GM18861 (cell line): ENCODE data around the gene MLEC.

Experiments
- ATAC-seq: cut with Tn5 transposase; IDR thresholded peaks from one replicate; pipeline ENCODE4 v1.9.1; 2021; ENCODE audit not compliant: unreplicated experiment

The MLEC gene

DNA sequence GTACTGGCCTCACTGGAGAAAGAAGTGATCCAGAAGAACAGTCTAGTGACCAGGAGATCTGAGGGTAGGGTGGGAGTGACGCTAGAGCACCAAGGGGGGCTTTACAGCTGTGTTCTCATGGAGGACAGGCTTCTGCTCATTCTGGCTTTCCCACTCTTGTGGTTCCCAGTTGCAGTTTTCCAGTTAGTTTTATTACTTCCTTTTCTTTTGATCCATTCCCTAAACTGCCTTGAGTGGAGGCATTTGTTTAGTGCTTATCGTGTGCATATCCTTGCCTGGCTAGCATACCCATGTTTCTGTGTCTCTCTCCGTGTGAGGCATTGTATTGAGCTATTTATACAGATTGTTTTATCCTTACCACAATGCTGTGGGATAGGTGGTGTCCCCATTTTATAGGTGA, 4.0 kb downstream of the MLEC start:
- no peak for ATAC-seq

DNA sequence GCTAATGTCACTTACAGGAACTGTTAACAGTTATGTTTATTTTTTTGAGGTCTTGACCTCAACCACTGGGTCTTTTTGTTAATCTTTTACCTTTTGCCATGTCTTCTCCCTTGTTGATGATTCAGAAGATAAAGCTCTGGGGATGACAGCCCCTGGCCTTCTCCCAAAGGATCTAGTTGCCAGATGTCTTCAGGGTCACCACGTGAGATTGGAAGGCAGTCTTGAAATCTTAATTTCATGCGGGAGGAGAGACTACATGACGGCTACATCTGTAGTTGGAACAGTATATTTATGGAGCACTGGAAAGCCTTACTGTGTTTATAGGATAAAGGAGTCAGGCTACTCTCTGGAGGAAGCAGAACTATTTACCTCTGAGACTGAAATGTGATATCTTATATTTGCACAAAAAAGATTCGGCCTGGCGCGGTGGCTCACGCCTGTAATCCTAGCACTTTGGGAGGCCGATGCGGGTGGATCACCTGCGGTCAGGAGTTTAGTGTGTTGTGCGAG, 5.6 kb downstream of the MLEC start:
- ATAC-seq, result no peak

DNA sequence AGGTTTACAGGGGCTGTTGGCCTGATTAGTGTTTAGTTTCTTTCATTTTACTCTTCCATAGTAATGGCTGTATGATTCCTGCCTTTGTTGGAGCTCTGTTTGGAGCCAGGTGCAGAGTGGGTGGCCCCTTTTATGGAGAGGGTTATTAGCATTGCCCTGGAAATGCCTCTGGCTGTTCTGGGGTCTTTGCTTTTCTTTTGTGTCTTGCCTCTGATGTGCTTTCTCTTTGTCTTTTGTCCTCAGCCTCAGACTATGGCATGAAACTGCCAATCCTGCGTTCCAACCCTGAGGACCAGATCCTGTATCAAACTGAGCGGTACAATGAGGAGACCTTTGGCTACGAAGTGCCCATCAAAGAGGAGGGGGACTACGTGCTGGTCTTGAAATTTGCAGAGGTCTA, 6.9 kb downstream of the MLEC start:
- no peak for ATAC-seq

DNA sequence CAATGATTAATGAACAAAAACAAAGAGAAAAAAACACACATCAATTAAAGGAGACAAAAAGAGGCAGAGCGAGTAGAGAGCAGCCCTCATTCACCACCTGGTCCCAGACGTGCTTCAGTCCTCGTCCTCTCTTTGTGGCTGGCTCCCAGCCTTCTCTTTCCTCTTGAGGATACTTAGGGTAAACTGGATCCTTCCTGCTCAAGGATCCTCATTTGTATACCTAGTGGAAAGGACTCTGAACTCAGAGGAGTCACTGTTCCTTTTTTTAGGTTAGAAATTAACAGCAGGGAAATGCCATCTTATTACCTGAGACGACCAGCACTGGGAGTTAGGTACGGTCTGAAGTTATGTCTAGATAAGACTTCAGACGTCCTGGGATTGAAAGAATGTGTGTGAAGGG, 9.7 kb downstream of the MLEC start:
- no peak for ATAC-seq

DNA sequence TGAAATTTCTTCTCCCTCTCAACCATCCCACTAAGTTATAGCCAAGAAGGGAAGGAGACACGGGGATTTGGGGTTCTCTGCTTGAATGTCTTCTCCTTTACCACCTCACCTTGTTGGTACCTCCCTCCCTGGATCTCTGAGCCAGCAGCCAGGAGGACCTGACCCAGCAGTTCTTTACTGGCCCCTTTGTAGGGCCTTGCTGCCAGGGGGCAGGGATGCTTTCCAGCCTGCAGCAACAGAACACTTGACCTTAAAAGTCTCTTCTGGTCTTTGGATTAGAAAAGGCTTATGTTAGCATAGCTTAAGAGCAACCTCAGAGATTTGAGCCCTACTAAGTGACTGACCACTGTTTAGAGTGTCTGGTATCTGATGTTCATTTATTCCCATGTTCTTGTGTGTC, 10.4 kb downstream of the MLEC start:
- ATAC-seq, result no peak

DNA sequence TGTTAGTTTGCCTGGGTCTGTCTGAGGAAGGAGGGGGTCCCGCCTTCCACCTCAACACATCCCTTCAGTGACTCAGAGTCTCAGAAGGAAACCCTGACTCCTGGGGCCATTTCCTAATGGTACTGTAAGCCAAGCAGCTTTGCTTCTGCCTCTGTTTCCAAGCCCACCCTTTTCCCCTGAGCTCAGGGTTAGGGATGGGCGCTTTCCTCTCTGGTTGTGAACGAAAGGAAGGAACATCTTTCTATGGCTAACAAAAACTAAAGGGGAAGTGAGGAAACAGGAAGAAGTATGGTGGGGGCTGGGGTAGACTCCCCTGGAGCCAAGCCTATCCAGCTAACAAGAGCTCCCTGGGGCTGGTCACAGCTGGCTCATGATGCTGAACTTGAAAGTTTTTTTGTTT, 11.7 kb downstream of the MLEC start:
- ATAC-seq, result no peak

DNA sequence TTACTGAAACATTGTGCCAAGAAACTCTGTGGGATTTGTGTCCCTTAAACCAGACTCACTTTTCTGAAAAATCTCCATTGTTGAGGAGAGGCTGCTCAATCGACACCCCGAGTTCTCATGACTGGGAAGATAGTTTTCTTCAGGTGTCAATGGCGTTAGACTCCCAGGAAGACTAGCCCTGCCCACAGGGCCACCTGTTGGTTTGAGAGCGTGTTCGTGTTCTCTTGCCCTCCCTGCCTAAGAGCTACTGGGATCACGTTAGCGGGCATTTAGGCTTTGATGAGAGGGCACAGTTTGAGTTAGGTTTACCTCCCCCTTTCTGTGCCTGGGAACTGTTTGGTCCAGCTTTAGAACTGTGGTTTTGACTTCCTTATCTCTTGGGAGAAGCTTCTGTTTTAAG, 12.6 kb downstream of the MLEC start:
- ATAC-seq, result no peak

DNA sequence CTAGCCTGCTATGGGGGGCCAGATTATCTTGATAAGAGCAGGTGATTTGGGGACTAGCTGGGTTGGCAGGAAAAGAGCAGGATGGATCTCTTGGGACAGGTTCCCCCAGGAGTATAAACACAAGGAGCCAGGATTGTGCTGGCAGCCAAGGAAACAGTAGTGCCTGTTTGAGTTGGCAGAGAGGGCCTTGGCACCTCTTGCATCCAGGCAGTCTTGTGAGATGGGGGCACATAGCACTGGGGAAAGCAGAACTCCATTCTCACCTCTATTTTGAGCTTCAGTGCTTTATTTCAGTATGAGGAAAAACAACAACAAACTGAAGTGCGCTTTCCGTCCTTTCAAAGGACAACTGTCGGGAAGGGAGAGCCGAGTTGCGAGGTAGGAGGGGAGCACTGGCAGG, 13.9 kb downstream of the MLEC start:
- no peak for ATAC-seq

DNA sequence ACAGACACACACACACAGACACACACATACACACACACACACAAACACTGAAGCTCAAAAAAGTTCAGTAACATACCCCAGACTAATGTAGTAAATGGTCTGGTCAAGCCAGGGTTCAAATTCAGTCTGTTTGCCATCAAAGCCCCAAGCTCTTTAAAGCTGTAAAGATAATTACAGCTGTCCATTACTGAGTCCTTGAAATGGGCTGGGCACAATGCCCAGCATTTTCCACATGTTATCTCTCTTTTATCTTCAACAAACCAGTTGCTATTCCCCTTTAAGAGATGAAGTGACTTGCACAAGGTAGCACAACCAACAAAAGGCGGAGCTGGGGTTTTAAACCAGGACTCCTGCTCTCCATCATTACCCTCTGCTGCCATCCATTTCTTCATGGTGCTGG, 15.7 kb downstream of the MLEC start:
- no peak for ATAC-seq

DNA sequence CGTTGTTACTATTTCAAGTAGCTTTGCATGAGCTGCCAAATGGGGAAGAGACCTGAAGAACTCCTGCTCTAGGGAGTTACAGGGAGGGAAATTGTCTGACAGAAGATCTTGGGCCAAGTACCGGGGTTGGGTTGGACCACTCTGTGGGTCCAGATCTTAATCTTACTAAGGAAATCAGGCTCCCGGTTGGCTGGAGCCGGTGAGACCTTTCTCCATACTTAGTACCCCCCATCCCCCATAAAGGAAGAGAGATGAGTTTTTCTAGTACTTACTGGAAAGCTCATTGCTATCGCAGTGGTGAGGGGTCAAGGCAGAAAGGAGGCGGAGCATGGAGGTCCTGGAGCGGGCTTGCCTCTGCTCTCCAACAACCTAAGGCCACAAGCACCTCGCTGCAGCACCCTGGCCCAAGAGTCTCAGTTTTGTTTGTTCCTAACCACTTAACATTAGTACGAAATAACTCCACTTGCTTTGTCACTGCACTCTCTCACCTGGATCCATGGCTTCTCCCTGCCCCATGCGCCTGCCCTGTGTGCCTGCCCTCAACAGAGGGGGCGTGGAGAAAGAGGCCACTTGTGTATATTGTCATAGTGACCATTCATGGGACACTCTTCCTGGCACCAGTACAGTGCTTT, 16.5 kb downstream of the MLEC start:
- no peak for ATAC-seq

DNA sequence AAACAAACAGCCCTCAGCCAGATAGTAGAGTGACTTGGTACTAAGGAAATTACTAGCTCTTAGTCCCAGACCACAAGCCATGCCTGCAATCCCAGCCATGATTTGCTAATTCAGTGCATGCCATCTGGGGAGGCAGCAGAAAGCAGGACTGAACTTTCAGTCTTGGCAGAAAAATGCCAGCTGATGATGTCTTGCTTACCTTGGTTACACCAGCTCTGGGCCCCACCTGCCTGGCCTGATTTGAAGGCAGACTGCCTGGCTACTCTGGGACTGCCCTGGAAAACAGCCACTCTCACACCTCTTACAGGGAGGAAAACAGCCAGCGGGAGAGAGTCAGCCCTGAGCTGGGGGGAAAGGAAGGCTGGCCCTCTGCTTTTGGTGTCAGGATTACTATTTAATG, 18.7 kb downstream of the MLEC start:
- ATAC-seq, result no peak

DNA sequence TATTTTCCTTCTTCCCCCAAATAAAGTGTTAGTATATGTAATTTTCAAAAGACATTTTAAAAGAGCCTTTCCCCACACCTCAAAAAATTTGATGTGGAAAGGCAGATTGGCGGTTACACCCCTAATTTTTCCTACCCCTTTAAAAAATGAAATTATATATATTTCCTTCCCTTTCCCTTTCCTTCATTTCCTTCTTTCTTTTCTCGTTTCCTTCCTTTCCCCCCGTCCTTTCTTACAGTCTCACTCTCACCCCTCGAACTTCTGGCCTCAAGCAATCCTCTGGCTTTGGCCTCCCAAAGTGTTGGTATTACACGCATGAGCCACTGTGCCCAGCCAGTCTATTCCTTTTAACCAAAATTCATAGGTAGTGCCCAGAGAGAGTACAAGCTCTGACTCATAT, 19.1 kb downstream of the MLEC start:
- ATAC-seq, result no peak

DNA sequence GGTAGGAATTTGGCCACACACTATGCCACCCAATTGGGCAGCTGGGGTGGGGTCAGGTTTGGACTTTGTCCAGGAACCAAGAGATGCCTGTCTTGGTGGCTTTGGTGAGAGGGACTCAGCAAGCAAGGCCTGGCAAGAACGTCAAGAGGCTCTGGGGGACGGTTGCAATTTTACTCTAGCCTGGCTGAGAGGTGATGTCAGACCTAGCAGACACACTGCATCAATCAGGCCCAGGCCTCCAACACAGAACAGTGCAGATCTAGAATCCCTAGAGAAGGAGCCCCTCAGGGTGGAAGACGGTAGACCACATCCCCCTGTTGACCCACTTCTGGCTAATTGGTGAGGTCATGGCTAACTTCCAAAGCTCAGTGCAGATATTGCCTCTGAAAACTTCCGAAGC, 21.7 kb downstream of the MLEC start:
- no peak for ATAC-seq

DNA sequence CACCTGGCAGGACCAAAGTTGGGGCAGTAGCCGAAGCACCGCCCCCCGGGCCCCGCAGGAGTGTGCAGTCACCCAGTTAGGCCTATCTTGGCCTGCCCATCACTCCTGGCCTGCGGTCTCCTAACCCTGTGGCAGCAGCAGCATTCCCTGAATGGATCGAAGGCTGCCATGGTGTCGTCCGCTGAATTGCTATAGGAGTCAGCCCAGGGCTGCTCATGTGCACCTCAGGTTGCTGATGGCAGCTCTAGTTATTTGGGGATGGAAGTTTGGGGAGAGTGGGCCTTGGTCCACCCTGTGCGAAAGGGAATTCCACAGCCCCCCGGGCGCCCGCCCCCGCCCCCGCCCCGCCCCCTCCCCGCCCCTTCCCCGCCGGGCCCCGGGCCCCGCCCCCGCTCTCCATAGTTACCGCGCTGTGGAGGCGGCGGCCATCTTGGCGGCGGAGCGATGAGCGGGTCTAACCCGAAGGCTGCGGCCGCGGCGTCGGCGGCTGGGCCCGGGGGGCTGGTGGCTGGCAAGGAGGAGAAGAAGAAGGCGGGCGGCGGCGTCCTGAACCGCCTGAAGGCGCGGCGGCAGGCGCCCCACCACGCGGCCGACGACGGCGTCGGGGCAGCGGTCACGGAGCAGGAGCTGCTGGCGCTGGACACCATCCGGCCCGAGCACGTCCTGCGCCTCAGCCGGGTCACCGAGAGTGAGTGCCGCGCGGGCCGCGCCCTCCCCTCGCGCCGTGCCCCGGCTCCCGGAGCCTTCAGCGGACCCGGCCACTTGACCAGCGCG, 23.3 kb downstream of the MLEC start, which contains the start of gene UNC119B:
Gene UNC119B, plus strand, starts transcription at position 428 of the 774 bp plus-strand sequence. Its CDS starts 17 bp downstream, at position 445.
- no peak for ATAC-seq

DNA sequence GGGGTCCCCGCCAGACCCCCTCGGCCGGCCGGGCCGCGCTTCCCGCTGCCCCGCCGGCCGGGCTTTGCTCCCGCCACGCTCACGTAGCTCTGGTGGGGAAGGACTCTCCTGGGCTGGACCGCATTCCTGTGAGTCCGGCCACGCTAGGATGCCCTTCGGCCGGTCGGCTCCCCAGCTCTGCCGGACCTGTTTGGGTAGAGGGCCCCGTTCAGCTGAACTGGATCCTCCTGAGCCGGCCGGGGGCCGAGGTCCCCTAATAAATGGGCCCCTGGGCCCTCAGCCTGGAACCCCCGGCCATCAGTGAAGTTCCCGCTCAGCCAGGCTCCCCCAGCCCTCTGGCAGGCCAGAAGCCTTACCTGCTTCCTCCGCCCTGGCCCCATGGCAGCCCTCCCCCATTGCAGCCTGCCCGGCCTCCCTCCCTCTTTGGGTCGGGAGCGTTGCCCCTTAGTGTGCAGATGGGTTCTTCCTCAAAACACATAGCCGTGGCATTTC, 23.9 kb downstream of the MLEC start:
- ATAC-seq, result no peak

DNA sequence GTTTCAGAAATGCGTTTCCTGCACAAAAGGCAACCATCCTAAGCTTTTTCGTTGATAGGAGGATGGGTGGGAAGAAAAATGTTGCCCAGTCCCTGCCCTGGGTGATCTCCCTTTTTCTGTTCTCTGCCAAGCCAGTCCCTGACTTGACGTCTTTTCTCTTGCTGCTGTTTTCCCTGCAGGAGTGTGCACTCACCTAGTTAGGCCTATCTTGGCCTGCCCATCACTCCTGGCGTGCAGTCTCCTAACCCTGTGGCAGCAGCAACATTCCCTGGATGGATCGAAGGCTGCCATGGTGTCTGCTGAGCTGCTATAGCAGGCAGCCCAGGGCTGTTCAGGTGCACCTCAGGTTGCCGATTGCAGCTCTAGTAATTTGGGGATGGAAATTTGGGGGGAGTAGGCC, 24.5 kb downstream of the MLEC start:
- no peak for ATAC-seq

DNA sequence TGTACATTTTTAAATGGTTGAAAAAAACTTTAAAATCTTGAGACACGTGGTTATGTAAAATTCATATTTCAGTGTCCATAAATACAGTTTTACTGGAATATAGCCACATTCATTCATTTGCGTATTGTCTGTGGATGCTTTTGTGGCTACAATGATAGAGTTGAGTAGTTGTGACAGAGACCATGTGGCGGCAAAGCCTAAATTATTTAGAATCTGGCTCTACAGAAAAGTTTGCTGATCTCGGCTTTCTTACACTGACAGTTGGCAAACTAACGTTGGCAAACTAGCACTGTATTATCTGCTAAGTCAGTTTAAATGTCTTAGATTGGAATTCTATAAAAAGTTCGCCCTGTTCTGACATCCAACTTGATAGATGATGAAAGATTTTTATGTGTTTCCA, 25.7 kb downstream of the MLEC start:
- ATAC-seq, result no peak

DNA sequence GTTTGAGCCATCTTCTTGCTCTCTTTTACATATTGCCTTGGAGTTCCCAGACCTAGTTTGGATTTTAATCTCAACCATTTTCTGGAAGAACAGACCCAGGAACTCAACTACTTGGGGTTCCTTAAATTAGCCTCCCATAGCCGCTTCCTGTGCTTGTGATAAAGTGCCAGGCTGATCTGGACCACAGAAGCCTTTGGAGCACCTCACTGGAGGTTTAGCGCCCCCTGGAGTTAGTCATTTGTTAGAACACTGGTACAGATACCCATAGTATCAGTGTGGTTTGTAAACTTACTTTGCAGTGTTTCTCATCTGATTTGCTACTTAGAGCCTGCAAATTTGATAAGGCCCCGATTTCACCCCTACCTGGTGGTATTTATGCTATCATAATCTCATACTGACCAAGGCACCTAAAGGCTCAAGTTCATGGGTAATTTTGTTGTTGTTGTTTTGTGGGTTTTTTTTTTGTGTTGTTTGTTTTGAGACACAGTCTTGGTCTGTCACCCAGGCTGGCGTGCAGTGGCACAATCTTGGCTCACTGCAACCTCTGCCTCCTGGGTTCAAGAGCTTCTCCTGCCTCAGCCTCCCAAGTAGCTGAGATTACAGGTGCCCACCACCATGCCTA, 27.0 kb downstream of the MLEC start:
- no peak for ATAC-seq

DNA sequence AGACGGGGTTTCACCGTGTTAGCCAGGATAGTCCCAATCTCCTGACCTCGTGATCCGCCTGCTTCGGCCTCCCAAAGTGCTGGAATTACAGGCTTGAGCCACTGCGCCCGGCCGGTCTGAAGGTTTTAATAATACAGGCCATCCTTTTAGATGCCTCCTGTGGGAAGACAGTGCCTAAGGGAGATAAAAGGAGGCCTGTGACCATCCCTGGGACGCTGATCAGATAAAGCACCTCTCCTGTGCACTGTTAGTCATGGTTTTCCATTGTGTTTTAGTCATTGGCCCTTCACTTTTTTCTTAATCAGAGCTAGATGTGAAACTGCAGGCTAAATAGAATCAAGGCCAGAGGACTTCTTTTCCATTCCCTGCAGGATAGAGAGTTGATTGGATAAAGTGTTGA, 31.1 kb downstream of the MLEC start:
- no peak for ATAC-seq

DNA sequence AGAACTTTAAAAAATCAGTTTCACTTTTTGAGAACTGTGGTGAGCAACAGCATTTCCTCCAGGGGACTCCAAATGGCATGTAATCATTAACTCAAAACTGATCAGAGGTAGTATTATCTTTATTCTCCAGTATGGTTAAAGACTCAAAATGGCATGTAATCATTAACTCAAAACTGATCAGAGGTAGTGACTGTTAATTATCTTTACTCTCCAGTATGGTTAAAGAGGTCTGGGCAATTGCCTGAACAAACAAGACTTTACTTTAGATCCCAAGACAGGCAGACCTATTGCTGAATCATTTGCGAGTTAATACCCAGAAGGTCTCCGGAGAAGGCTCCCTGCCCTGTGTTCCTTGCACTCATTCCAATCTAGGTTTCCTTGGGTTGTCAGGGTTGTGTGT, 32.1 kb downstream of the MLEC start:
- peak; percentile 57 for ATAC-seq

DNA sequence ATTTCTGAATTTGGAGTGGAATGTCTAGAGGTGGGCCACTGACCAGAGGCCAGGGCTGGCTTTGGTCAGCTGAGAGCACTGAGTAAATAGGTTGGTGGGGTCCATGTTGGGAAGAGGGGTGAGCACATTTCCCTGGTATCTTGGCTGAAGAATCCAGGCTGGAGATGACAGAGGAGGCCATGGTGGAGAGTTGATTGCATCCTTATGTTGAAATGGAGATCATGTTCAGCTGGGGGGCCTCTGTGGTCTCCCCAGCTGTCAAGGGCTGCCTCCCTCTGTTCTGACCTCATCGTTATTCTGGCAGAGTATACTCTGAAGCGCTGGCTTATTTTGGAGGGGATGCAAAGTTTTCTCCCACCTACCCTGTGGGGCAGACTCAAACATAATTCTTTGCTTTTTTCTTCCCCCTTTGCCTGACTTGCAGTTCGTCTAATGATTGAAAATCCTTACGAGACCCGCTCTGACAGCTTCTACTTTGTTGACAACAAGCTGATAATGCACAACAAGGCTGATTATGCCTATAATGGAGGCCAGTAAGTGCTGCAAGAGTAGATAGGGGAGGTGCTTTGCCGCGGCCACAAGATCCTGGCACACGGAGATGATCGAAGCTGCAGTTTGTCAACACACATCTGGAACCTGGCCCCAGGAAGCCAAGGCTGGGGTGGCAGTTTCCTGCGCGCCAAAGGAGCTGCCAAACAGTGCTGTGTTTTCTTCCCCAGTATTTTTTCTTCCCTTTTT, 32.7 kb downstream of the MLEC start:
- ATAC-seq, result no peak
